GM12801 (cell line): ENCODE measurements around the gene BTBD16.

Experiments
- TF ChIP-seq, protein P1 (sequence below): IDR thresholded peaks from one replicate; pipeline ENCODE4 v1.5.1; 2011; ENCODE audit warnings: control low read depth; ENCODE audit not compliant: insufficient read length; ENCODE audit errors: extremely low read depth

Gene BTBD16

DNA sequence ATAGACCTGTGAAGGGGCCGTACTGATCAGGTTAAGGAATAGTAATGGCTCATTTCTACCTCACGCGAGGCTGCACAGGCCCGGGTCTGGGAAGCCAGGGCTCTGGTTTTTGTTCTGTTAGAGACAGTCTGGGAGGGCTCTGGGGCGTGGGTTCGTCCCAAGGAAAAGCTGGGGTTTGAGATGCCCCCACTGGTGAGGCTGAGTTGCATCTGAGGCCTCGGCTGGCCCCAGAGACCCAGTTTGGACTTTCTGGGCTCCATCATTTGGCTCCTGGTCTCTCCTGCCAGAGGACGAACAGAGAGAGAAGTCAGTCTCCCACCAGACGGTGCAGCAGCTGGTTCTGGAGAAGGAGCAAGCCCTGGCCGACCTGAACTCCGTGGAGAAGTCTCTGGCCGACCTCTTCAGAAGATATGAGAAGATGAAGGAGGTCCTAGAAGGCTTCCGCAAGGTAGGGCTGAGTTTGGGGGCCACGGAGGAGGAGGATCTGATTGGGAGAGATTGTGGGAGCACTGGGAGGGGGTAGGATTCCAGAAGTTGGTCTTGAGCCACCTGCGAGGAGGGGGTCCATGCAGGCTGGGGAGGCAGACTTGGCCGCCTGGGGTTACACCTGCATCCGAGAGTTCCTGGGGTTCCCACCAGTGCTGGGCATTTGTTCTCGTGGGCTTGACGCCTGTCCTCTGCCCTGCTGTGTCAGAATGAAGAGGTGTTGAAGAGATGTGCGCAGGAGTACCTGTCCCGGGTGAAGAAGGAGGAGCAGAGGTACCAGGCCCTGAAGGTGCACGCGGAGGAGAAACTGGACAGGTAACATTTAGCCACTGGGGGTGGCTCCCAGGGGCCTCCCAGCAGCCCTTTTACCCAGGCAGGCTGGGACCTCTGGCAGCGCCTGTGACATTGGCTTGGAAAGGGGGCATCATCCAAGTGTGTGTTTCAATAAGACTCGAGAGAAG is 22.5 kb upstream of the BTBD16 start:
- TF ChIP-seq, protein P1, sequence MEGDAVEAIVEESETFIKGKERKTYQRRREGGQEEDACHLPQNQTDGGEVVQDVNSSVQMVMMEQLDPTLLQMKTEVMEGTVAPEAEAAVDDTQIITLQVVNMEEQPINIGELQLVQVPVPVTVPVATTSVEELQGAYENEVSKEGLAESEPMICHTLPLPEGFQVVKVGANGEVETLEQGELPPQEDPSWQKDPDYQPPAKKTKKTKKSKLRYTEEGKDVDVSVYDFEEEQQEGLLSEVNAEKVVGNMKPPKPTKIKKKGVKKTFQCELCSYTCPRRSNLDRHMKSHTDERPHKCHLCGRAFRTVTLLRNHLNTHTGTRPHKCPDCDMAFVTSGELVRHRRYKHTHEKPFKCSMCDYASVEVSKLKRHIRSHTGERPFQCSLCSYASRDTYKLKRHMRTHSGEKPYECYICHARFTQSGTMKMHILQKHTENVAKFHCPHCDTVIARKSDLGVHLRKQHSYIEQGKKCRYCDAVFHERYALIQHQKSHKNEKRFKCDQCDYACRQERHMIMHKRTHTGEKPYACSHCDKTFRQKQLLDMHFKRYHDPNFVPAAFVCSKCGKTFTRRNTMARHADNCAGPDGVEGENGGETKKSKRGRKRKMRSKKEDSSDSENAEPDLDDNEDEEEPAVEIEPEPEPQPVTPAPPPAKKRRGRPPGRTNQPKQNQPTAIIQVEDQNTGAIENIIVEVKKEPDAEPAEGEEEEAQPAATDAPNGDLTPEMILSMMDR: no peak

DNA sequence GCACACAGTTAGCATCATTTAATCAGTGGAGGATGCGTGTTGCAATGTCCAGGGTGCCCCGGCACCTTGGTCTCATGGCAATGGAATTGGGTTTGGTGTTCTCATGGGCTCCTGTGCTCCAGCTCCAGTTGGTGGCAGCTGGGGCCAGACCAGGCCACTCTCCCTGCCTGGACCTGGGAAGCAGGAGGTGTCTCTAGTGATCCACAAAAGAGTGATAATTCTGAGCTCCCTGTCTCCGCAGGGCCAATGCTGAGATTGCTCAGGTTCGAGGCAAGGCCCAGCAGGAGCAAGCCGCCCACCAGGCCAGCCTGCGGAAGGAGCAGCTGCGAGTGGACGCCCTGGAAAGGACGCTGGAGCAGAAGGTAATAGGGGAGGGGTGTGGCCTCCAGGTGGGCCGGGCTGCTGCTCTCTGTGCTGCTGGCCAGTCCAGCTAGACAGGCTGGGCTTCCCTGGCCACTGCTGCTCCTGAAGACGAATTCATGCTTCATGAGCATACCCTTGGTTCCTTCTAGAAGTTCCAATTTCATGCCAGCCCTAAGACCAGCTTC is 21.7 kb upstream of the BTBD16 start:
- TF ChIP-seq, protein P1: no peak

DNA sequence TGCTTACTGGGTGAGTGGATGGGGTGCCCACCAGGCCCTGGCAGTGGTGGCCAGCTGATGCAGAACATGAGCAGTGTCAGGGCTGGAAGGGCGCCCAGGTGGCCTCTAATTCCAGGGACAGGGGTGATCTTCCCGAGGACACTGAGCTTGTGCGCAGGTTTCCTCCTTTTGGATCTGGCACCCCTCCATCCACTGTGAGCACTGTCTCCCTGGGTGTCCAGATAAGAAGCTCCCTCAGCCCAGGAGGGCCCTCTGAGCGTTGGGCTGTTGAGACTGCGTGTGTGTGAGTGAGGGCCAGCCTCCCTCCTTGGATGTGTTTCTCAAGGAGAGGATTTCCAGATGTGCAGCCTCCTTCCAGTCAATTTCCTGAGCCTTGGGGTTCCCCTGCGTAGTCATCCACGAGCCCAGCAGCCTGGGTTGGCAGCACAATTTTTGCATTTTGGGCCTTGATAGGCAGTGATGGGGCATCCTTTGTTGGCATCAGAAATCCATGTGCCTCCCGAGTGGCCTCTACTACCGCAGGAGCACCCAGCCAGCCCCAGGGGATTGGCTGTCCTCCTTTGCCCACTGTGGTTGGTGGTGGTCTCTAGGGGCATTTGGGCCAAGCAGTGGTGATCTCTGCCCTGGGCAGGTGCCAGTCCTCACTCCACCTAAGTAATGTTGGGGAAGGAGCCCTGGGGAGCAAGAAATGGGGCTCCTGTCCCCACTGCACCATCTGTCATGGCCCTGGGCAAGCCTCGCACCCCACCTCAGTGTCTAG is 20.9 kb upstream of the BTBD16 start:
- TF ChIP-seq, protein P1: no peak

DNA sequence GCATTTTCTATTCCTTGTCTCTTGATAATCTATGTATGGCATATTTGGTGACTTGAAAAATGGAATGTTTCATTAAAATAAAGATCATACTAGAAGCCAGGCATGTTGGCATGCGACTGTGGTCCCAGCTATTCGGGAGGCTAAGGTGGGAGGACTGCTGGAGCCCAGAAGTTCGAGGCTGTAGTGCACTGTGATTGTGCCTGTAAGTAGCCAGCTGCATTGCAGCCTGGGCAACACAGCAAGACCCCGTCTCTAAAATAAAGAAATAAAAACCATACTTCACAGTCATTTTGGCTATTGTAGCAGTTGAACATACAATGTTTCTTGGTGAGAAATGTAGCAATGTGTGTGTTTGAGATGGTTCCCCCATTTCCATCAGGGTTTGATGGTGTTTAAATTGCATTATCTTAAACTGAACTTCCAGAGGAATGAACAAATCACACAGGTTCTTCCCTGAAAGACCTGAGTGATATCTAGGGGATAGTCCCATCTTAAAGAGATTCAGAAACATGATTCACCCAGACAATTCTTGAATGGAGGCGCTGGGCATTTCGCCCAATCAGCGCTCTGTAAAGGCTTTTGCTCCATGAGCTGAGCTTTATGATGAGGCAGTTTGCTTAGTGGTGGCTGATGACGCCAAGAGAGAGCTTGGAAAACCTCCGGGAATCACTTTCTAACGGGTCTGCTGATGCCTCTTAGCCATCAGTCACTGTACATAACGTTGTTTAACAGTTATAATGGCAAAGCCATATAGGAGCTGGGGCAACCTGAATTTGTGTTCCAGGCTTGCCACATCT is 19.4 kb upstream of the BTBD16 start:
- TF ChIP-seq, protein P1: no peak

DNA sequence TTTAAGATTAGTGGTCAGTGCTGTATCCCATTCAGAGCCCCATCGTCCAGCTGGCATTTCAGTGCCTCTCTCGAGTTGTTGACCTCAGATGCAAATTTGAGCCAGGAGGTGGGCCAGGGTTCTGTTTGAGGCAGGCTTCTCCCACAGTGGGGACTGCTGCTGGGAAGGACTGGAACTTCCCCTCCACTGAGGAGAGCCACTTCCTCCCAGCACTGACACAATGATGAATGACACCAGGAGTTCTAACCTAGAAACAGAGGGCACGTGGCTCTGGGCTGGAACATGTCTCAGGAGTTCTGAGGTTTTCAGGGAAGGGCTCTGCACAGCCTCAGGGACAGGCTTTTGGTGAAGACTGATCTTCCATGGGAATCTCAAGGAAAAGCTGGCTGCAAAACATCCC is 18.3 kb upstream of the BTBD16 start:
- TF ChIP-seq, protein P1: no peak

DNA sequence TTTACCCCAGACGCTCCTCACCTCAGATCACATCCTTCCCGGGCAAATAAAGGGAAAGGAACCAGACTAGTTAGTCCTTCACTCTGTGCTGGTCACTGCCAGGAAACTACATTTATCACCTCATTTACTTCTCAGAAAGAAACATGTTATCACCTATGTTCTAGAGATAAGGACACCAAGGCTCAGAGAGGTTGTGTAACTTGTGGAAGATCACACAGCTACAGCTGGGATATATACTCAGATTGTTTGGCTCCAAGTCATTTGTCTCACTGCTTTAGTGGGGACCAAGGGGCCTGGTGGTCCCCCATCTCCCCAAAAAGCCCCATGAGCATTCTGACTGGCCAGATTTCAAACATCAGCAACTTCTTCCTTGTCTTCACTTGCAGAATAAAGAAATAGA is 17.5 kb upstream of the BTBD16 start:
- TF ChIP-seq, protein P1: no peak
